Pulmonary artery endothelial cell (primary cell): ENCODE data around the gene DNAJC27. TPM values are rescaled to one million over a fixed set of nuclear protein-coding genes. Genes with fewer than 3 reads are reported as not detected.

Source experiments
- DNase-seq: peaks from one replicate; pipeline ENCODE4 v3.0.0-alpha.2; 2011; ENCODE audit warnings: low read depth, low spot score
- total RNA-seq: library from RNA; depleted of rRNA; stranded (reverse); fragments of >200 nt; gene quantifications from 2 replicates; pipeline ENCODE4 v1.2.3, GENCODE V29; 2014

The DNAJC27 gene
- total RNA-seq, 1 donor from 2014 or later: 2.2 TPM

GRCh38 chr2:24926220-24926601 lies 45.5 kb downstream of the DNAJC27 start:
- DNase-seq: no peak

- DNase-seq: no peak
Observed at GRCh38 chr2:24925815-24926214, 45.9 kb downstream of the DNAJC27 start.

DNA sequence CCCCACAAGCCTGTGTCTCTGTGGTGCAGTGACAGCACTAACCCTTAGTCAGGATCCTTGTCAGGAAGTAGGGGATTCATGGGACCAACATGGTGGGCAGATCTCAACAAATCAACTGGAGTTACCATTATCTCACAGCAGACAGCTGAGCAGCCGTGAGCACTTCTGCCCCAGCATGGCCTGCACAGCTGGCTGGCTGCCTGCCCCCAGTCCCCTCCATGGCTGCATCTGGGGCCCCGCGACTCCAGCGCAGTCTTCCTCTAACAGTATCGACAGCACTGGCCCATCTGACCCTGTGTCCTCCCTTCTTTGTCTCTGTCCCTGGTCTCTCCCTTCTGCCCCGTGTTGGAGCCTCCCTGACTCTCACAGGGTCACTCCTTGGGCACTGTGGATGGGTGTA lies 47.0 kb downstream of the DNAJC27 start:
- DNase-seq: no peak

DNA sequence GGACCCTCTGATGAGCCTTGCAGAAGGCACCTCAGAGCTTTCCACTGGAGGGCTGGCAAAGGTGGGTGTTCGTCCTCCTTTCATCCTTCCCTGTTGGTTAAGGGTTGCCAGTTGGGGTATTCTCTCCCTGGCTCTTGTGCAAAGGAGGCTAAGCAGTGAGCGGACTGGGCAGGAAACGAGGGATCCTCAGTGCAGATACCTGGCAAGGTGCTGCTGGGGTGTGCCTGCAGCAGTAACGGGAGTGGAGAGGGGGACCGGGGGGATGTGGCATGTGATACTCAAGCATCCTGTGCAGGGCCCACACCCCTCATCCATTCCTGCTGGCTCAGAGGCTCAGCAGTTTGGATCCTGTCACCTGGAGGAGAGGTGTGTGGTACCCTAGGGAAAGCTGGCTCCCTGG lies 47.5 kb downstream of the DNAJC27 start:
- no peak for DNase-seq

GRCh38 chr2:24923106-24923505 lies 48.6 kb downstream of the DNAJC27 start:
- DNase-seq: no peak

DNA sequence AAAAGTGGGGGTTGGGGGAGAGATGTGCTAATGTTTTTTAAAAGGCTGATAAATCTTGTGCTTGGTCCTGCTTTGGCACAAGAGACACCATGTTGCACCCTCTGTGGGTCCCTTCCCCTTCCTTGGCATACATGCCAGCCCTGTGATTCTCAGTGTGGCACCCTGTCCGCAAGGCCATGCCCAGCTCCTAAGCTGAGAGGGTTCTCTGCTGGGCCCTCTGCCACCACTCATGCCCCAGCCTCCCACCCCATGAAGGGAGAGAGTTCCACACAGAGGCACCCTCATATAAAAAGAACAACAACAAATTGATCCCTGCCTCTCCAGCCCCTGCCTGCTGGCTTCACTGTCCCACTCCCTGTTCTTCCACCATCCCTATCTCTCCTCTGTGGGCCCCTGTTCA lies 49.2 kb downstream of the DNAJC27 start:
- no peak for DNase-seq

DNA sequence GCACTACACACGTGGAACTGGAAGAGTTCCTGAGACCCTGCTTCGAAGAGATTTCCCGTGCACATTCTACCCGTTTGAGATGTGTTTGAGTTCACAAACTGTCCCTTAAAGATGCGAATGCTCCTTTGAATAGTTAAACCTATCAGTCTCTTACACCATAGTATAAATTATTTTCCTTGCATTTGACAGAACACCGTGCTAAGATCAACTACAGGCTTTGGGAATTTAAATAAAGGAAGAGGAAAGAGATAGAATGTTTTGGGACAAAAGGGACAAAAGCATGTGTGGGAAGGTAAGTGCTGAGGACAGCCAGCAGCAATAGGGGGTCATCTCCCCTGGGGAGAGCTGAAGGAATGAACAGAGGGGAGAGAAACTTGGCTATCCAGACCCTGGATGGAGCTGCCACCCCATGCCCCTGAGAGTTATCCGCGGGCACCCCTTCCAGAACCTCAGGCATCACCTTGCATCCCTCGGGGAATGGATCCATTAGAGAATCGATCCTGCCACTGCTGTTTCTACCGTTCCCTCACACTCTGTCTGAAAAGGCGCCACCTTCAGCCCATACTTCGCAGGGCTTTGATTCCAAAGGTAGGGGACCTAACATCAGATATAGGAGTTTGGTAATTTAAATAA lies 50.8 kb downstream of the DNAJC27 start:
- DNase-seq: no peak

DNA sequence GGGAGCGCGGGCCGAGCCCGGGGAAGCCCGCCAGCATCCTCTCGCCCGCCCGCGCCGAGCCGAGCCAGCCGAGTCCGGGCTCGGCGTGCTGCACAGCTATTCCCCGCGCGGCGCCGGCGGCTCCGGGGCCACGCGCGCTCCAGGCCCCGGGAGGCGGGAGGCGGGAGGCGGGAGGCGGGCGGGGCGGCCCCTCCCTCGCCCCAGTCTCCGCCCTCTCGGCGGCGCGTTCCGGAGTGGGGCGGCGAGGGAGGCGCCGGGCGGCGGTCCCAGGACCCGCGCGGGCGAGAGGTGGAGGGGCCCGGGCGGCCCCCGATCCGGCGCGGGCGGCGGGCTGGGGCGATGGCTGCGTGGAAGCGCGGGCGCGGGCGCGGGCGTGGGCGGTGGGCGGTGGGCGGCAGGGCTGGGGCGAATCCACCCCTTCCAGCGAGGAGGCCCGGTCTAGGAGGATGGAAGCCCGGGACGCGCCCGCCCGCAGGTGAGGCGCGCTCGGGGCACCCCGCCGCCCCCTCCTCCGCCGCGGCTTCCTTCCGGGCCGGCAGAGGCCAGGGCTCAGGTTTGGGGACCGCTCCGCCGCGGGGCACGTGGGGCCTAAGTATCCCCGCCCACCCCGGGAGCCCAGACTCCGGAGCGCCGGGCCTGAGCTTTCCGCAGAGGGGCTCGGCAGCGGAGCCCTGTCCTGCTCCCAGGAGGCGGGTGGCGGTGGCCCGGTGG lies 51.5 kb downstream of the DNAJC27 start, which contains the start of gene ADCY3:
TSS of gene ADCY3 (minus strand) at position 140 of the 711 bp plus-strand sequence. CDS start 1,250 bp downstream, outside the sequence.
- DNase-seq: no peak

DNA sequence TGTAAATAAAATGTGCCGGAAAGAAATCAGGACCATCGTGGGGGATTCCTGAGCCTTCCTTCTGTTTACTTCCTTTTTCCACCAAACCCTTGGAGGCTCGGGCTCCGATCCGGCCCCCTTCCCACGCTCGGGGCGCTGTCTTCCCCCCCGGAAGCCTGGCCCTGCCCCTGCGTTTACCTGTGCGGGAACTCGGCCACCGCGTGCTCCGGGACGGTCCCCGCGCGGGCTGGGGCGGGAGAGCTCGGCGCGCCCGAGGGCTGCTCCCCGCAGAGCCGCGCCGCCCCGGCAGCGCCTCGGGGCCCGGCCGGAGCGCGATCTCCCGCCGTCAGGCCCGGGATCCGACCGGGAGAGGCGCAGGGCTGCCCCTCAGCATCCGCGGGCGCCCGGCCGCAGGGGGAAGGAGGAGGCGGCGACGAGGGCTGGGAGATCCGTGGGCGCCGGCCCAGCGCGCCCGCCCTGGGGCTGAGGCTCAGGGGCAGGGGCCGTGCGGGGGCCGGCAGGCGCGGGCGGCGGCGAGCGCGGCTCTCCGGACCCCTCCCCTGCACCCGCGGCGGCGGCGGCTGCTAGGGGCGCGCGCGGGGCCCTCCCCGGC lies 52.2 kb downstream of the DNAJC27 start:
- DNase-seq: no peak

GRCh38 chr2:24919037-24919505 lies 52.7 kb downstream of the DNAJC27 start:
- no peak for DNase-seq

DNA sequence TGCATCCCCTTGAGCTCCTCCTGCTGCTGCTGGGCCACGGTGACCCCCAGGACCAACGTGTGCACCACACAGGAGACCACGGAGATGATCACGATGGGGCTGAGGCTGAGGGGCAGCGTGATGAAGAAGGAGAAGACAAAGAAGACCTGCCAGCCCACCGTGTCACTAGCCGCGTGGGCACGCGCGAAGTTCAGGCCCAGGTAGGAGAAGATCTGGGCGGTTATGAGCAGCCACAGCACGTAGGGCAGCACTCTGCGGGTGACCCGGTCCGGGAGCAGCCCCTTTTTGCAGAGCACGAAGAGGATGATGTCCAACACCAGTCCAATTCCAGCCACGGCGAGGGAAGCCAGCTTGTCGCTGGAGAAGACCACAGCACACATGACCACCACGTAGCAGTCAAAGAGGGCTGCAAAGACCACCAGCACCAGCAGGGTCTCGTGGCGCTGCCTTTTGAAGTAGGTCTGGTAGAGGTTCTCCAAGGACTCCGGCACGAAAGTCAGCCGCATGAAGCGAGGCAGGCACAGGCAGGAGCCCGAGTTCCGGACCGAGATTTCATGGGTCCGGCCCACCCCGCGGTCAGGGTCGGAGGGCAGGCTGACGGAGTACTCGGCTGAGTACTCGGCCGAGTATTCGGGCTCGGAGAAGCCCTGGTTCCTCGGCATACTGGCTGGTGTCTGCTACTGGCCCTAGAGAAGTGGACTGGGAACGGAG lies 53.3 kb downstream of the DNAJC27 start:
- DNase-seq: no peak

DNA sequence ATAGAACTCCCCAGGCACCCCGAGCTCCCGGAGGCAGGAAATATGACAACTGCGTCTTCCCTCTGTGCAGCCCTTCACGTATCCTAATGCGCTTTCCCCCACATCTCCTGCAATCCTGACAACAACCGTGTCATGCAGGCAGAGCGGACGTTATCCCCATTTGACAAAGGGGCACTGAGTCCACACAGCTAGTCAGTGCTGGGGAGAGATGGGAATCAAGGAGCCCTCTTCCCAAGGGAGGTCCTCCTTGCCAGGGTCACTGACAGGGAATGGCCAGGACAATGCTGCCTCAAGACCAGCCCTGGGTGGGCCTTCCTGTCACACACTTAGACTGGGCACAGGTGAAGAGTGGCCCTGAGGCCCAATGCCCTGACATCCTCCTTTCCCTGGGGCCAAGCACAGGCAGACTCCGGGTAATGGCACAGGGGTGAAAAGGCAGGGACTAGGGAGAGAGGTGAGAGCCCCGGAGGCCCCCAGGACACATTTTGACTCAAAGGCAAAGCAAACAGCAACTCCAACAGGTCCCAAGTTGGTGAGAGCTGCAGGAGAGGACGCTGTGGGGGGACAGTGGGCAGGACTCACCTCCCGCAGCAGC lies 53.9 kb downstream of the DNAJC27 start:
- DNase-seq: no peak

GRCh38 chr2:24917086-24917485 lies 54.7 kb downstream of the DNAJC27 start:
- no peak for DNase-seq

DNA sequence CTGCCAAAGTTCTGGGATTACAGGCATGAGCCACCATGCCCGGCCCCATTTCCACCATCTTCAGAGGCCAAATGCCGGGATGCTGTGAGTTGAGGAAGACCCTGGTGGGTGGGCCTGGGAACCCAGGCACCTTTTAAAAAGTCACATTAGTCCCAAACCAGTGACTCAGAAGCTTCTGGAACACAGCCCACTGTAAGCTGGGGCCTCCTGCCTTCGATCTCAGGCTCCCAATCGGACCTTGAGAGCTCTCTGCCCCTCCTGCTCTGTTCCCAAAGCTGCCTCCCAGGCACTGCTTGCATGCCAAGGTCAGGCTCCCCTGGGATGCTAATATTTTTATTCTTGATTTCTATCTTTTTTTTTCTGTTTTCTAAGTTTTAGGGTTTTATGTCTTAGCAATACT lies 56.0 kb downstream of the DNAJC27 start:
- DNase-seq: no peak

DNA sequence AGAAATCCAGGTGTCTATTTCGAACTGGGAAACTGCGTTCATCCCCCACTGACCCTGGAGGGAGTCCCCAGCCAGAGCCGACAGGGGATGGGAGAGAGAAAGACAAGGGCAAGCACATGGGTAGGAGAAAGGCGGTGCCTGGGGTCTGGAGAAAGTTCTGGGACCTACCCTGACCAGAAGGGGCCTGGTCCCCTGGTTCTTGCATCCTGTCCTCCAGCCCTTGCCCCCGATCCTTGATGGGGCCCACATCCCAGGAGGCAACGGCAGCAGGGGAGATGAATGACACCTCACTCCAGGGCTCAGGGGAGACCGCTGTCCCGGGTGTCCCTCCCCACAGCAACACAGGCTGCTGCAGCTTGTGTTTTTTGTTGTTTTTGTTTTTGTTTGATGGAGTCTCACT lies 56.6 kb downstream of the DNAJC27 start:
- no peak for DNase-seq

DNA sequence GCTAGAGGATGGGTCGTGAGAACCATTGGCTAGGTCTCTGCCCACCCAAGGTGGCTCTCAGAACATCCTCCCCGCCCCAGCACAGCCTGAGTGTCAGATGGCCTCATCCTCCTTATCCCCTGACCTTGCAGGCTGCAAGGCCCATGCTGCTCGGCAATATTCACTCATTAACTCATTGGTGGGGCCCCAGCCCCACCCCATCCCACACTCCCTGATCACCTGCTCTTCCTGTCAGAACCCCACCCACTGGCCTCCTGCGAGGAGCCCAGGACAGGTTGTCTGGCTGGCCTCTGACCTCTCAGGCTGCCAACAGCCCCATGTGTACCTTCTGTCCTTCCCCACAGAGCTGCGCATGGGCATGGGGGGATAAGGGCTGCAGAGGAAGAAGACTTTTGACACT lies 57.0 kb downstream of the DNAJC27 start:
- DNase-seq: no peak

DNA sequence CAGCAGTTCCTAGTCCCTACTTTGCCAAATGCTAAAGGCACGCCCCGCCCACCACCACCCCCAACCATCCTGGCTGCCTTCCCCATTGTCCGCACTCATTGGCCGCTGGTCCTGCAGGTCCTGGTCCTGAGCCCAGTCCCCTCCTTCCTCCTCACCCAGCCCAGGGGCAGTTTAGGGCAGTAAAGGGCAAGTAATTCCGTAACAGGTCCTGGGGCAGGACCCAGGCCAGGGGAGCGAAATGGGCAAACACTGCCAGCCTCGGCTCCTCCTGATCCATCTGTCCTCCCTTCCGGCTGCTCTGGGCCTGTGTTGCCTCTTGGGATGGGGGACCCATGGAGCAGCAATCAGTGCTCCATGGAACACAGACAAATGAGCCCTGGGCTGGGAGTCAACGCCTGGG lies 57.8 kb downstream of the DNAJC27 start:
- no peak for DNase-seq

- no peak for DNase-seq
Observed at GRCh38 chr2:24912986-24913385, 58.8 kb downstream of the DNAJC27 start.

DNA sequence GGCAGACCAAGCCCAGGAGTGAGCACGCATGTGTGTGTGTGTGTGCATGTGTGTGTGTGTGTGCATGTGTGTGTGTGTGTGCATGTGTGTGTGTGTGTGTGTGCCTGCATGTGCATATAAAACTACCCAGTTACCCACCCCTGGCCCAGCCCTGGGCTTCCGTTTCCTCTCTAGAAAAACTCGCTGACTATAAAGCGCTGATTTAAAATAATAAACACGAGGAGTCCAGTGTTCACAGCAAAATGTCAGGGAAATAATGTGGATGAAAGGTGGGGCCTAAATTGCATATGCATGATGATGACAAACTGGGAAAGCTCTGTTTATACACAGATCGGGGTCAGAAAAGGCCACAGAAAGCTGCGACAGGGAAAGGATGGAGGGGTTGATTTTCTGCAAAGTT lies 59.2 kb downstream of the DNAJC27 start:
- DNase-seq: no peak

- DNase-seq: no peak
Observed at GRCh38 chr2:24910245-24910644, 61.5 kb downstream of the DNAJC27 start.

DNA sequence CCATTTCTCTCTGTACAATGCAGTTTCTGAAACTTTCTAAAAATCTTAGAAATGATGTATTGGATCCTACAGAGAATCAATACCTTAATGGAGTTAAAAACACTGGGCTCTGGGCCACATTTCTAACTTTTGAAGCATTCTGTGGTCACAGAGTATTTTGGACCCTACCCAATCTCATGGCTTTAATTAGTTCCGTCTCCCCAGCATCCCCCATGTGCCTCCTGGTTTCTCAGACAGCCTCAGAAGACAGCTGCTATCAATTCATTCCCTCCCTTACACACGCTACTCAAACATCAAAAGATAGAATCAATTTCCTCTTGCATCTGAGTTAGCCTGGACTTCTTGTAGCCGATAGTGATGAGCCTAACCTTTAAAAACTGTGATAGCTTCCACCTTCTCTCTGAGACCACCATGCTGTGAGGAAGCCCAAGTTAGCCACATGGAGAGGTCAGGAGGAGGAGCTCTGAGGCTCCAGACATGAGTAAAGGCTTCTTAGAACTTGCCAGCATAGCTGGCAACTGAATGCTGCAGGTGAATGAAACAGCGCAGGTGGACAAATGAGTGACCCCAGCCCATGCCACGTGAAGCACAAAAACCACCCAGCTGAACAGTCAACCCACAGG lies 62.1 kb downstream of the DNAJC27 start:
- DNase-seq: no peak
